Thoracic aorta endothelial cell (primary cell): ENCODE data around the gene DDX27. TPM values are rescaled to one million over a fixed set of nuclear protein-coding genes. Genes with fewer than 3 reads are reported as not detected.

Experiments
- small RNA-seq: library from RNA; depleted of rRNA; stranded (forward); fragments of <200 nt; gene quantifications from one replicate; pipeline ENCODE3, GENCODE V24; 2012
- total RNA-seq: library from RNA; depleted of rRNA; stranded (reverse); fragments of >200 nt; gene quantifications from 2 replicates; pipeline ENCODE4 v1.2.3, GENCODE V29; 2012

The DDX27 gene, protein sequence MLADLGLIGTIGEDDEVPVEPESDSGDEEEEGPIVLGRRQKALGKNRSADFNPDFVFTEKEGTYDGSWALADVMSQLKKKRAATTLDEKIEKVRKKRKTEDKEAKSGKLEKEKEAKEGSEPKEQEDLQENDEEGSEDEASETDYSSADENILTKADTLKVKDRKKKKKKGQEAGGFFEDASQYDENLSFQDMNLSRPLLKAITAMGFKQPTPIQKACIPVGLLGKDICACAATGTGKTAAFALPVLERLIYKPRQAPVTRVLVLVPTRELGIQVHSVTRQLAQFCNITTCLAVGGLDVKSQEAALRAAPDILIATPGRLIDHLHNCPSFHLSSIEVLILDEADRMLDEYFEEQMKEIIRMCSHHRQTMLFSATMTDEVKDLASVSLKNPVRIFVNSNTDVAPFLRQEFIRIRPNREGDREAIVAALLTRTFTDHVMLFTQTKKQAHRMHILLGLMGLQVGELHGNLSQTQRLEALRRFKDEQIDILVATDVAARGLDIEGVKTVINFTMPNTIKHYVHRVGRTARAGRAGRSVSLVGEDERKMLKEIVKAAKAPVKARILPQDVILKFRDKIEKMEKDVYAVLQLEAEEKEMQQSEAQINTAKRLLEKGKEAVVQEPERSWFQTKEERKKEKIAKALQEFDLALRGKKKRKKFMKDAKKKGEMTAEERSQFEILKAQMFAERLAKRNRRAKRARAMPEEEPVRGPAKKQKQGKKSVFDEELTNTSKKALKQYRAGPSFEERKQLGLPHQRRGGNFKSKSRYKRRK
- total RNA-seq = 25.3 and 32.6 TPM in 2 replicates

DNA sequence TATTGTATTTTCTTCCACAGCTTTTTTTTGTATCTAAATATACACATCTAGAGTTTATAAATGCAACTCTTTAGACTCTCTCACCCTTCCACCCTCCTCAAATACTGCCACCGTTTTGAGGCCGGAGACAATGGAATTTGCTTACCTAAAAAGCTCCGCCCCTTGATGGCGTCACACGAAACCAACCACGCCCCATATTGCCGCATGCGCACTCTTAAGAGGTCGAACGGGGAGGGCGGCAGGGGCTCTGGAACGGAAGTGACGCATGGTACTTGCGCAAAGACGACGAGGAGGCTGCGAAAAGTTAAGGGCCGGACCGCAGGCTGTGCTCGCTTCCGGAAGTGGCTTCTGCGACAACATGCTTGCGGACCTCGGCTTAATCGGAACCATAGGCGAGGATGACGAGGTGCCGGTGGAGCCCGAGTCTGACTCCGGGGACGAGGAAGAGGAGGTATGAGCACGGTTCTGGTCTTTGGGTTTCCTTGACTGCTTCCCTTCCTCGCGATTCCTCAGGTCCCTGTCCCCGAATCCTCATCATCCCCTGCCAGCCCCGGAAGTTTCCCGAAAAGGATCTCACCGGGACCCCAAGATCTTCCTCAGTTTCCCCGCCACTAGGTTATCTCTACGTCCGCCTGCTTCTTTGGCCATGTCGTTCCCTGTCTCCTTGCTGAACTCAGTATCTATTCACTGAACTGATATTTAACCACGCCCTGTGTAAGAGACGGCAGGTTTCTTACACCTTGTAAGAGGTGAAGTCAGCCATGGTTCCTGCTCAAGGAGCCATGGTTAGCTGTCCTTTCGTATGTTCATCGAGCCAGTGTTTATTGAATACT is at the start of gene DDX27:
TSS of gene DDX27 (plus strand) at position 326 of the 833 bp plus-strand sequence. CDS start at position 359, 33 bp downstream.

DNA sequence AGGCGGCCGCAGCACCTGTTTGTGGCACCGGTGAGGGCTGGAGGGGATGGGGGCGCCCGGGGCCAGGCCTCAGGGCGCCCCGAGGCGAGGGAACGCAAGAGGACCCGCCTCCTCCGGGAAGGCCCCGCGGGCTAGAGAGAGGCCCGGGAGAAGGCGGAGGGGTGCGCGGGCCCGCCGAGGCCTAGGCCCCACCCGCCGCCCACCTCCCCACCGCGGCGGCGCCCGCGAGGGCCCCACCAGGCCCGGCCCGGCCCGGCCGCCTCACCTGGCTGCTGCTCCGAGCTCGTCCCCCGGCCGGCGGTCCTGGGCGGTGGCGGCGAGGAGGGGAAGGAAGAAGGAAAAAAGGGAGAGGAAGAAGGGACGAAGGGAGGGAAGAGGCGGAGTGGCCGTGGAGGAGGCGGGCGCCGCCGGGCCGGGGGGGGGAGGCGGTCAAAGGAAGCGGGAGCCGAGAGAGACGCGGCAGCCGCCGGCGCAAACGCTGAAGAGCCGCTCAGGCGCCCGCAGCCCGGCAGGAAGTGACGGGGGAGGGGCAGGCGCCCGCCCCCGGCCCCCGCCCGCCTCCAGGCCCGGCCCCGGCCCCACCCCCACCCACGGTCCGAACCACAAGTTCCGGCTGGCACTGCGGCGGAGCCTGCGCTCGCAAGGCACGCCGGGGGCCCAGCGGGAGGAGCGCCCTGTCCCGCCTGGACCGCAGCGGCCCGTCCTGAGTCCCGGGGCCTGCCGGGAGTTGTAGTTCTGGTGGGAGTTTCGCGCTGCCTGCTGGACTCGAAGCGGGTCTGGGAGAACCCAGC is 31.2 kb upstream of the DDX27 start, which contains the start of gene STAU1:
TSS of gene STAU1 (minus strand) at position 484 of the 791 bp plus-strand sequence. CDS start 22,133 bp downstream, outside the sequence.

DNA sequence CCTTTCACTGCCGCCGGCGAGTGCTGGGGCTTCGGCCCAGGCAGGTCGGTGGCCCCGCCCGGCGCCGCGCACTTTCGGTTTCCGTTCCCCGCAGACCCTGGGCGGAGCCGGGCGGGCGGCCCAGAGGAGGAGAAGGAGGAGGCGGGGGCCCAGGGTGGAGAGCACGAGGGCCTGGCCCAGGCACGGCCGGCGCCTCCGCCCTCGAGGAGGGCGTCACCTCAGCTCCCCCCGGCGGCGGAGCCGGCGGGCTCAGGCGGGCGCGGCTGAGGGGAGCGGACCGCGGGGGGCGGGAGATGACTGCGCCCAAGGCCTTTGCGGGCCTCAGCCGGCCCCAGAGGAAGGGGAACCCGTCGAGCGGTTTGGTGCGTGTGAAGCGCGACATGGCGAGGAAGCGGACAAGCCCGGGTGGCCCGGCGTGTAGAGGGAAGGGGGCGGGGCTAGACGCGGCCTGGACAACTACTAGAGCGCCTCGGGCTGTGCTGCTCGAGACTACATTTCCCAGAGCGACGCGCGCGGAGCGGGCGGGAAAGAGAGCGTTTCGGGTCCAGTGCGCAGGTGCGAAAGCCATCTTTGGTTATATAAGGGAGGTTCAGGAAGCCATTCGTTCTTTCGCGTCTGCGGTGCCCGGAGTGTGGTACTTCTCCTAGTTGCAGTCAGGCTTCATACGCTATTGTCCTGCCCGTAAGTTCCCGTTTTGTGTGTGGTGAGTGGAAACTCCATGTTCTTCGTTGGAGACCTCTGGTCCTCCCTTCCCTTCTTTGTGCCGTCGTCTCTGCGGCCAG is 59.0 kb downstream of the DDX27 start, which contains the start of gene ZNFX1:
TSS of gene ZNFX1 (minus strand) at position 22 of the 782 bp plus-strand sequence. CDS start 2,218 bp downstream, outside the sequence.

Small RNAs within 50 kb of the gene (small RNA-seq; reads per million reads assigned to genes)
- gene SNORD12B (496 reads per million, percentile 99 among the genes with 10 or more reads in this experiment), gene SNORD12C (546 reads per million, percentile 99 among the genes with 10 or more reads in this experiment)

Other genes starting within 250 kb of the DDX27 start
- gene CSE1L, start 173.1 kb upstream of the DDX27 start, total RNA-seq = 278 and 308 TPM in 2 replicates
- gene STAU1, start 31.1 kb upstream of the DDX27 start, total RNA-seq = 101 and 119 TPM in 2 replicates
- 41.9 and 43.9 TPM in 2 replicates for gene ZNFX1, start 58.6 kb downstream of the DDX27 start, total RNA-seq